ENCODE results near the gene ATP13A1.

DNA sequence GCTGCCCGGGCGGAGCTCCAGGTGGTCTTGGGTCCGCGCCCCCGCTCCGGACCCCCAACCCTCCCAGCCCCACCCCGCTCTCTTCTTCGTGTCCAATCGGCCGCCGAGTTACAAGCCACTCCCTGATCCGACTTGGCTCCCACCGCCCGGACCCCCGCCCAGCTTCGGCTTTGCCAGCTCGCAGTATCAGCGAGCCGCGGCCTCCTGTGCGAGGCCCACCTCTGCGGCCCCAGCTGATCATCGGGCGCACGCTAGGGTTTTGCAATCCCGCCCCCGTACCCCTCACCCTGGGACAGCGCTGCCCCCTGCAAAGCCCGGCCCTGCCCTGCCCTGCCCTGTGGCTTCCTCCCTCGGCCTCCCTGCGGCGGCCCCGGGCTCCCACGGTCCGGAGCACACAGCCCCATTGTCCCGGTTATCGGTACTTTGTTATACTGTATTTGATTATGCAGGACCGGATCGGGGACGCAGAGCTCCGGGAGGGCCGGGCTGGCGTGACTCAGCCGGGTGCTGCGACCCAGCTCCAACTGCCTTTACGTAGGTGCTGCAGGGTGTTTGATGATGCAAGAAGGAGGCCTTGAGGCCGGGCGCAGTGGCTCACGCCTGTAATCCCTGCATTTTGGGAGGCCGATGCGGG lies 34.9 kb downstream of the ATP13A1 start:
- TF ChIP-seq POLR2A (IDR thresholded peaks at IDR 0.05; ENCODE audit: low read length) (no peak), GATA1 (IDR thresholded peaks at IDR 0.05; ENCODE audit: low read depth, low read length) (no peak)

Data from erythroblast (primary cell).